Caki2 (cell line): ENCODE measurements around the gene UMOD. TPM values are rescaled to one million over a fixed set of nuclear protein-coding genes. Genes with fewer than 3 reads are reported as not detected.

Experiments
- DNase-seq: peaks from one replicate; pipeline ENCODE4 v3.0.0-alpha.2; 2015; ENCODE audit warnings: low read depth
- in situ Hi-C: cut with HindIII; loops from 2 replicates; pipeline ENCODE4 v1.10.0; 2016; ENCODE audit warnings: low sequenced_read_pairs, low pct_unique_long_range_greater_than_20kb, mixed read lengths
- total RNA-seq: library from RNA; depleted of rRNA; stranded (reverse); fragments of >200 nt; shearing (Covaris generic); gene quantifications from 2 replicates; pipeline ENCODE4 v1.2.3, GENCODE V29; 2014; ENCODE audit warnings: low replicate concordance

UMOD gene
- total RNA-seq, 1 experiment from 2014 or later = not detected

- in situ Hi-C loops = no loop called here
- DNase-seq = no peak
Observed at GRCh38 chr16:20311548-20311947, 41.0 kb downstream of the UMOD start.

GRCh38 chr16:20310421-20311395 lies 41.8 kb downstream of the UMOD start:
- in situ Hi-C loops = no loop called here
- DNase-seq = no peak

GRCh38 chr16:20309786-20310185 lies 42.7 kb downstream of the UMOD start:
- DNase-seq = no peak
- in situ Hi-C loops = no loop called here

- in situ Hi-C loops = no loop called here
- no peak for DNase-seq
Observed at GRCh38 chr16:20308801-20309590, 43.5 kb downstream of the UMOD start.

- in situ Hi-C loops = no loop called here
Observed at GRCh38 chr16:20308266-20308665, 44.2 kb downstream of the UMOD start.

GRCh38 chr16:20307791-20308190 lies 44.7 kb downstream of the UMOD start:
- DNase-seq = no peak
- in situ Hi-C loops = no loop called here

More at GRCh38 chr16:20308266-20308665, 44.2 kb downstream of the UMOD start:
- DNase-seq = no peak

GRCh38 chr16:20307240-20307671 lies 45.3 kb downstream of the UMOD start:
- in situ Hi-C loops = no loop called here
- DNase-seq = no peak

- in situ Hi-C loops = no loop called here
- no peak for DNase-seq
Observed at GRCh38 chr16:20306401-20306800, 46.1 kb downstream of the UMOD start.

GRCh38 chr16:20303012-20303411 lies 49.5 kb downstream of the UMOD start:
- DNase-seq = no peak
- in situ Hi-C loops = no loop called here

- in situ Hi-C loops = no loop called here
Observed at GRCh38 chr16:20302389-20302788, 50.1 kb downstream of the UMOD start.

GRCh38 chr16:20301840-20302239 lies 50.7 kb downstream of the UMOD start:
- no peak for DNase-seq
- in situ Hi-C loops = no loop called here

More at GRCh38 chr16:20302389-20302788, 50.1 kb downstream of the UMOD start:
- DNase-seq = no peak

GRCh38 chr16:20300312-20301097 lies 52.0 kb downstream of the UMOD start:
- in situ Hi-C loops = no loop called here
- DNase-seq = peak; percentile 58

- DNase-seq = no peak
- in situ Hi-C loops = no loop called here
Observed at GRCh38 chr16:20298452-20298851, 54.1 kb downstream of the UMOD start.

- no peak for DNase-seq
- in situ Hi-C loops = no loop called here
Observed at GRCh38 chr16:20291208-20292206, 61.0 kb downstream of the UMOD start.

- in situ Hi-C loops = no loop called here
- DNase-seq = no peak
Observed at GRCh38 chr16:20289571-20289970, 62.9 kb downstream of the UMOD start.

- in situ Hi-C loops = no loop called here
- DNase-seq = no peak
Observed at GRCh38 chr16:20285993-20286499, 66.5 kb downstream of the UMOD start.
